Measurements from ENCODE around the gene ANKRD55.
"Not testable (repeated sequence)": the region's sequence is repeated elsewhere in the genome, so short reads cannot be mapped to it uniquely, and the experiment has no call there.

DNA sequence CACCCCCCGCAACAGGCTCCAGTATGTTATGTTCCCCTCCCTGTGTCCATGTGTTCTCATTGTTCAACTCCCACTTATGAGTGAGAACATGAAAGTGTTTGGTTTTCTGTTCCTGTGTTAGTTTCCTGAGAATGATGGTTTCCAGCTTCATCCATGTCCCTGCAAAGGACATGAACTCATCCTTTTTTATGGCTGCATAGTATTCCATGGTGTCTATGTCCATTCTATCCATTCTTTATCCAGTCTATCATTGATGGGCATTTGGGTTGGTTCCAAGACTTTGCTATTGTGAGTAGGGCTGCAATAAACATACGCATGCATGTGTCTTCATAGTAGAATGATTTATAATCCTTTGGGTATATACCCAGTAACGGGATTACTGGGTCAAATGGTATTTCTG is 35.6 kb upstream of the ANKRD55 start:
- TF ChIP-seq, protein P1, sequence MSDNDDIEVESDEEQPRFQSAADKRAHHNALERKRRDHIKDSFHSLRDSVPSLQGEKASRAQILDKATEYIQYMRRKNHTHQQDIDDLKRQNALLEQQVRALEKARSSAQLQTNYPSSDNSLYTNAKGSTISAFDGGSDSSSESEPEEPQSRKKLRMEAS (CRISPR knock-in tag; IDR thresholded peaks at IDR 0.05) = not testable (repeated sequence)
- TF ChIP-seq, protein P2, sequence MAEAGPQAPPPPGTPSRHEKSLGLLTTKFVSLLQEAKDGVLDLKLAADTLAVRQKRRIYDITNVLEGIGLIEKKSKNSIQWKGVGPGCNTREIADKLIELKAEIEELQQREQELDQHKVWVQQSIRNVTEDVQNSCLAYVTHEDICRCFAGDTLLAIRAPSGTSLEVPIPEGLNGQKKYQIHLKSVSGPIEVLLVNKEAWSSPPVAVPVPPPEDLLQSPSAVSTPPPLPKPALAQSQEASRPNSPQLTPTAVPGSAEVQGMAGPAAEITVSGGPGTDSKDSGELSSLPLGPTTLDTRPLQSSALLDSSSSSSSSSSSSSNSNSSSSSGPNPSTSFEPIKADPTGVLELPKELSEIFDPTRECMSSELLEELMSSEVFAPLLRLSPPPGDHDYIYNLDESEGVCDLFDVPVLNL (CRISPR knock-in tag; IDR thresholded peaks at IDR 0.05; ENCODE audit: borderline replicate concordance, low read depth) = not testable (repeated sequence)

Measured in WTC11 (cell line).